OCI-M2 (cell line): ENCODE measurements around the gene C8B.

Experiments used
- DNase-seq: peaks from one replicate; lab custom pipeline; 2025; ENCODE audit not compliant: unreplicated experiment; lab: John Stamatoyannopoulos, UW

The C8B gene

DNA sequence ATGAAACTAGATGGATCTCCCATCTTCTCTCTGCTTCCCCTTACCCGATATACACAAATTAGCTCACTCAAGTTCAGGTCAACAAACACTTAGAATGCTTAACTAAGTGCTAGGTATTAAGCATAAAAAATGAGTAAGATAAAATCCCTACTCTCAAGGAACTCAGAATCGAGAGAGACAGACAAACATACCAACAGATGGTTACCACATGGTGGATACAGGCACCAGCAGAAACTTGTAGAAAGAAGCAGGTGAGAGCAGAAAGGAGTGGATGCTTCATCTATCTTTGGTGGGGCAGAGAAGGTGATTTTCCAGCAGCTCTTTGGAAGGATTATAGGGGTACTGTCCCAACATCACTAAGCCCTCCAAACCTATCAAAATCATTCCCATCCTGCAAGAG, 32.2 kb downstream of the C8B start:
- DNase-seq = no peak

- no peak for DNase-seq
Observed at GRCh38 chr1:56933161-56933560, 32.7 kb downstream of the C8B start.

GRCh38 chr1:56931686-56932085, 34.1 kb downstream of the C8B start:
- no peak for DNase-seq

DNA sequence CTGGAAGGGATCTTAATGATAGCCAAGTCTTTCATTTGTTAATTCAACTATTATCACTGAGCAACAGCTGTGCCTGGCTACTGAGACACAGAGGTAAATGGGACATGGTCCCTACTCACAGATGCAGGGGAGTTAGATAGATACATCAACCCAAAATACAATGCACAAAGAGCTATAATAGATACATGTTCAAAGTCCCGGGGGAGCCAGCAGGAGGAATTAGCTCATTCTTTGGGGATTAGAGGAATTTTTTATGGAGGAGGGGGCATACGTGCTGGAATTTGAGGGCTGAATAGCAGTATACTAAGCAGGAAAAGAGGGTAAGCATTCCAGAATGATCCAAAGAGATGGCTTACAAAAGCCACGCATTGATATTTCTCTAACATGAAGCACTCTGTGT, 34.6 kb downstream of the C8B start:
- no peak for DNase-seq

DNA sequence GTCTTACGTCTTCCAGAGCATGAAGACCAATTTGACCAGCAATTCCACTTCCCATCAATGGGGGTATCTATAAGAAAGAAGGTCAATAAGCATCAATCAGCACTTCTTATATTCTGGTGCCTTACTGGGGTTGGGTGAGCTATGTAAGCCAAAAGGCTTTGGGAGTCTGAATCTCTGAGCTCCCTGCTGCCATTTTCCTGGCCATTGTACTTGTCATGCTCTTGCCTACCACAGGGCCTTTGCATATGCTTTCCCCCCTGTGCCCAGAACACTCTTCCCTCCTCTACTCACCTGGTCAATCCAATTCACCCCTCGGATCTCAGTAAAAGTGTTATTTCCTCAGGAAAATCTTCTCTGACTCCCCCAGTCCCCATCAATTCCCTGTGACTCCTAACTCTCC, 36.3 kb downstream of the C8B start:
- DNase-seq = no peak

DNA sequence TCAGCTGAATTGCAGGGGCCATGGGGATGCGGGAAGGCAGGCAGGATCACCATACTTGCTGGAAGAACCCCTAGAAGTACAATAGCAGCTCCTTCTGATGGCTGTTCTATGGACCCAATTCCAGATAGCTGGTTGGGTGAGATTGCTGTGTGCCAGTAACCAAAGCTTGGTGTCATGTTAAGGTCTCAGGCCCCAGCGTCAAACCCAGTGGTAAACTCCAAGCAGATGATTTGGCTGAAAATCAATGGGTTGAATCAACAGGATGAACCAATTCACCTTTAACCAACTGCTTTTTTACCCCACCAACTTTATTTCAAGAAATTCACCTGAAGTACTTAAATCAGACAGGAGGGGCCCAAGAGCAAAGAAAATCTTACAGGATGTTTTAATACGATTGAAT, 37.8 kb downstream of the C8B start:
- no peak for DNase-seq

DNA sequence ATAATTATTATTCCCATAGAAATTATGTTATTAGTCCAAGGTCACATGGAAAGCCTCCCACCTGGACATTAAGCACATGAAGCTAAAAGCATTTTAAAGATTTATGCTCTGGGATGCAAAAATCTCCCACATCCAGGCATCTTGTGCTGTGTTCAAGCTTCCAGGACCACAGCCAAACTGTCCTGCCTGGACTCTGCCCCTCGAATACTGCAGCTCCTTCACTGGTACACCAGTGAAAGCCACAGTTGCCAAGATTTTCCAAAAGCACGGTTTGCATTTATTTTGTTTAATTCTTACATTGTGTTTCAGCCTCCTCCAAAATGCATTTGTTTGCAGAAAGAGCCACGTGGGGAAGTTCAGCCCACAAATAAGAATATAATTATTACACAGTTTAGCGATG, 38.6 kb downstream of the C8B start:
- DNase-seq = no peak

DNA sequence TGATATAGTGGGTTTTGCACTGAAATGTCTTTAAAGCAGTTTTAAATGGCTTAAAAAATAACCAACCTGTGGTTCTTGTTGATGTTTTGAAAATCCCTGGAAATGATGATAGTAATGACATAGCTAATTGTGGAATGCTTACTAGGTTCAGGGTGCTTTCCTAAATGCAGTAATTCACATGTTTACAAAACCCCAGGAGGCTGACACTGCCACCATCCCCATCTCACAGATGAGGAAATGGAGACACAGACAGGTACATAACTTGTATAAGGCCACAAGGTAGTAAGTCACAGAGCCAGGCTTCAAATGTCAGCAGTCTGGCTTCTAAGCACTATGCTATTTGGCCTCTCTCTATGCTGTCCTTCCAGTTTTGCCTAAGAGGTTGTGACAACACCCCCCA, 40.6 kb downstream of the C8B start:
- no peak for DNase-seq

DNA sequence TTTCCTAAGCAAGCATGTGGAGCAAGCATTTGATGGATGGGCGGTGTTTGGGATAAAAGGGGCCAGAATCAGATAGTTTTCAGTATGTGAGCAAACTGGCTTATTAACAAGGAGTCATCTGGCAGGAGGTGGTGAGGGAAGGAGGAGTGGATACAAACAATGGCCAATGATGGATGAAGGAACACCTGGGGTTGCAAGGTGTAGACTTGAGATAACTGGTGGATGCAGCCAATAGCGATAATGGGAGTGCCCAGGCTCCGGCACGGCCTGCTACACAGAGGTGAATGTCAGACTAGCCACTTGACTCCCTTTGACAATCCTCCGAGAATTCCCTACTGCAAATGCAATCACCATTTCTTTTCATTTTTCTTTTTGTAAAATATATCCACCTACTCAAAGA, 41.7 kb downstream of the C8B start:
- no peak for DNase-seq

- no peak for DNase-seq
Observed at GRCh38 chr1:56923201-56923600, 42.6 kb downstream of the C8B start.

GRCh38 chr1:56922507-56922906, 43.3 kb downstream of the C8B start:
- DNase-seq = no peak

GRCh38 chr1:56922070-56922469, 43.7 kb downstream of the C8B start:
- no peak for DNase-seq

- no peak for DNase-seq
Observed at GRCh38 chr1:56921479-56921878, 44.3 kb downstream of the C8B start.

- no peak for DNase-seq
Observed at GRCh38 chr1:56920591-56921001, 45.2 kb downstream of the C8B start.

- DNase-seq = no peak
Observed at GRCh38 chr1:56917356-56917755, 48.5 kb downstream of the C8B start.

DNA sequence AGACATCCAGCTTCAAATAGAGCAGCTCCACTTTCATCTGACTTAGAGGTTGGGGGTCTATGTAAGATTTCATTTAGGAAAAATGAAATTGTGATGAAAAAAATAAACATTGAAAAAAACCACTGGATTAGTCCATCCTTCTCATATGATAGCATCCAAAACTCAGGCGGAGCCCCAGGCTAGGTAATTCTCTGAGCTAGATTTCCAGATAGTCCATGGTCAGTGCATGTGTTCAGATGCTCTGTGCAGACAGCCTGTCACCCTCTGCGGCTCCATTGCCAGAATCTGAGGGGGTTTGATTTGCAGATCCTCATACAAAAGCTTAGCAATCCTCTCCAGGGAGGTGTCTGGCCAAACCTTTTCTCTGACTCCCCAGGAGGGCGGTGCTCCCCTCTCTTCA, 49.2 kb downstream of the C8B start:
- DNase-seq = no peak

DNA sequence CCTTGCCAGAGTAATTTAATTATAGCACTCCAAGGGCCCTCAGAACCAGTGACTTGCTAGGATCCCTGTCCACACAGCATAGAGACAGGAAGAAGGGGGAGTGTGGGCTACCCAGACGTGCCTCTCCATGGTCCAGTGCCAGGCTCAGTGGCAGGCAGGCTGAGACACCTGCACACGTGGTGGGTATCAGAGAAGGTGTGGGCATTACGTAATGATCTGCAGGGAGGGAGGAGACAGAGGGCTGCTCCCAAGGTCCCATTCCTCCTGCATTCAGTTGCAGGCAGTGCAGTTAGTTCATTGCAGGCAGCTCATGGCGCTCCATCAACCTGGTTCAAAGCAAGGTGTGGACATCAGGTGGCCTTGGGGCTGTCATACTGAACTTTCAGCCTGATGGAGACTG, 49.9 kb downstream of the C8B start:
- DNase-seq = no peak

DNA sequence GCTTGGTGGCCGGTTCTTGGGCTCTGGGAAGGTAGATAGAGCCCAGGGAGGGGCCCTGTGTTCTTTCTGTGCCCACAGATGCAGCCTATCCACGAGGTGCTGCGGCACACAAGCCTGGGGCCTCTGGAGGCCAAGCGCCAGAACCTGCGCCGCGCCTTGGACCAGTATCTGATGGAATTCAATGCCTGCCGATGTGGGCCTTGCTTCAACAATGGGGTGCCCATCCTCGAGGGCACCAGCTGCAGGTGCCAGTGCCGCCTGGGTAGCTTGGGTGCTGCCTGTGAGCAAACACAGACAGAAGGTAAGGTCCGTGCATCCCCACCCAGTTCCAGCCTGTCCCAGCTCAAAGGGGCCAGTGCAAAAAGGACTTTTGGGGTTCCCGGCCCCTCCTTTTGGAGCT, 53.5 kb downstream of the C8B start:
- no peak for DNase-seq

DNA sequence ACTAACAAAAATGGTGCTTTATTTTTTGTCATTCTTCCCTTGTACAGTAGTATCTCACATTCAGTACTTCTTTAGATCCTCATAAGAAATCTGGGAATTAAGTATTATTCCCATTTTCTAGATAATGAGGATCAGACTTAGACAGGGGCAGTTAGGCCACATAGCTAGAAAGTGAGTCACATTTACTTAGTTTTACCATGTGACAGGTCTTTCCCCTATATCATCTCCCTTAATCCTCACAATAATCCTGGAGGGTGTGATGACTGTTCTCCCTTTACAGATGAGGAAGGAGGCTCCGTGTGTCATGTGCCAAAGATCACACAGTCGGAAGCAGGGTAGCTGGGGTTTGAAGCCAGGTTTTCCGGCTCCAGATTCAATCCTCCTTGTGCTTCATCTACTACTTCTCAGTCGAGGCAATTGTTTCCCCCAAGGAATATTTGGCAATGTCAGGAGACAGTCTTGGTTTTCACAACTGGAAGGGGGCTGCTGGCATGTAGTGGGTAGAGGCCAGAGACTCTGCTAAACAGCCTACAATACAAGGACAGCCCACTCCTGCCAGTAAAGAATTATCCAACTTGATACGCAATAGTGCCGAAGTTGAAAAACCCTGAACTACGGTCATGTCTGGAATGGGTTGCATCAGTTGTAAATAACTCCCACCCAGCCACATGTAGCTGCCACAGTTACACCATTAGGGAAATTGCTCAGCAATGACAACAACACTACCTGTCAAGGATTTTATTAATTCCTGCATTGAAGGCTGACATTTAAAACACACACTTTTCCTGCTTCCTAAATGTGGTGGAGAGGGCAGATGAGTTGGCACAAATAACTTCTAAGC, 54.5 kb downstream of the C8B start:
- DNase-seq = no peak

GRCh38 chr1:56910441-56910985, 55.3 kb downstream of the C8B start:
- DNase-seq = no peak

DNA sequence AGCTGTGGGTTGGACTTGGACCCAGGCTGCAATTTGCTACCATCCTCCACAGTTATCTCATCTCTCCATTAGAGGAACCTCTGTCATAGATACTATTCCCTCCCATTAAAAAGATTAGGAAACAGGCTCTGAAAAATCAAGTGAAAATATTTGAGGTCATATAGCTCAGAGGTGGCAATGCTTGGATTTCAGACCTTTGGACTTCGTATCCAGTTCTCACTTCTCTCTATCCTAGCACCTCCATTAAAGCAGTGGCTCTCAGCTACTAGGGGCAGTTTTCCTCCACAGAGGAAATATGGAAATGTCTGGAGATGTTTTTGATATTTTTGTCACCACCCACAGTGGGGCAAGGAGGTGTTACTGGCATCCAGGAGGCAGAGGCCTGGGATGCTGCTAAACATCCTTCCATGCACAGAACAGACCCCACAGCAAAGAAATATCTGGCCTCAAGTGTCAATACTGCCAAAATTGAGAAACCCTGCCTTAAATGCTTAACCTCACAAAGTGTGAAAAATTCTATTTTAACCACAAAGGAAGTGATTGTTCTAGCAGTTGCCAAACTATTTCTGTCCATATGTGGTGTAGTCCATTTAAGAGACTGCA, 57.1 kb downstream of the C8B start:
- no peak for DNase-seq

GRCh38 chr1:56905667-56906066, 60.1 kb downstream of the C8B start:
- no peak for DNase-seq
